NCI-H146 treated with DMSO at 0.1 percent for 48 hours (cell line): ENCODE results near the gene PTDSS2.
A peak's percentile ranks its signal among the peaks of the same experiment; 100 is the strongest.
"Not testable (repeated sequence)": the region's sequence is repeated elsewhere in the genome, so short reads cannot be mapped to it uniquely, and the experiment has no call there.

ENCODE experiments used
- DNase-seq: peaks from one replicate; lab custom pipeline; 2025; ENCODE audit not compliant: unreplicated experiment; lab: John Stamatoyannopoulos, UW

The PTDSS2 gene

GRCh38 chr11:449889-450808, at the start of gene PTDSS2:
TSS of gene PTDSS2 (plus strand) at chr11:450279. CDS start at chr11:450456, 177 bp downstream.
- DNase-seq = peak; percentile 91

- not testable (repeated sequence) for DNase-seq
These were observed 48.9 kb upstream of the PTDSS2 start for GRCh38 chr11:401196-401595.

- DNase-seq = no peak
These were observed 46.9 kb upstream of the PTDSS2 start for GRCh38 chr11:403021-403760.

GRCh38 chr11:403761-404431, 46.2 kb upstream of the PTDSS2 start:
- no peak for DNase-seq

GRCh38 chr11:404551-405264, 45.4 kb upstream of the PTDSS2 start:
- DNase-seq = no peak

GRCh38 chr11:405323-405953, 44.6 kb upstream of the PTDSS2 start:
- DNase-seq = no peak

GRCh38 chr11:405954-406795, 43.9 kb upstream of the PTDSS2 start:
- DNase-seq = no peak

GRCh38 chr11:406796-407650, 43.1 kb upstream of the PTDSS2 start:
- no peak for DNase-seq

- no peak for DNase-seq
These were observed 42.4 kb upstream of the PTDSS2 start for GRCh38 chr11:407651-408123.

- no peak for DNase-seq
These were observed 41.7 kb upstream of the PTDSS2 start for GRCh38 chr11:408154-409007.

GRCh38 chr11:409008-409599, 41.0 kb upstream of the PTDSS2 start:
- no peak for DNase-seq

- no peak for DNase-seq
These were observed 40.2 kb upstream of the PTDSS2 start for GRCh38 chr11:409600-410483.

GRCh38 chr11:410711-411110, 39.4 kb upstream of the PTDSS2 start:
- not testable (repeated sequence) for DNase-seq

GRCh38 chr11:411520-411919, 38.6 kb upstream of the PTDSS2 start:
- DNase-seq = not testable (repeated sequence)

- DNase-seq = no peak
These were observed 37.4 kb upstream of the PTDSS2 start for GRCh38 chr11:412641-413119.
